NCI-H1436 treated with DMSO at 0.1 percent for 48 hours (cell line): ENCODE results near the gene LITAFD.
"Not testable (repeated sequence)": the region's sequence is repeated elsewhere in the genome, so short reads cannot be mapped to it uniquely, and the experiment has no call there.

Source experiments
- DNase-seq: peaks from one replicate; lab custom pipeline; 2025; lab: John Stamatoyannopoulos, UW

The LITAFD gene

DNA sequence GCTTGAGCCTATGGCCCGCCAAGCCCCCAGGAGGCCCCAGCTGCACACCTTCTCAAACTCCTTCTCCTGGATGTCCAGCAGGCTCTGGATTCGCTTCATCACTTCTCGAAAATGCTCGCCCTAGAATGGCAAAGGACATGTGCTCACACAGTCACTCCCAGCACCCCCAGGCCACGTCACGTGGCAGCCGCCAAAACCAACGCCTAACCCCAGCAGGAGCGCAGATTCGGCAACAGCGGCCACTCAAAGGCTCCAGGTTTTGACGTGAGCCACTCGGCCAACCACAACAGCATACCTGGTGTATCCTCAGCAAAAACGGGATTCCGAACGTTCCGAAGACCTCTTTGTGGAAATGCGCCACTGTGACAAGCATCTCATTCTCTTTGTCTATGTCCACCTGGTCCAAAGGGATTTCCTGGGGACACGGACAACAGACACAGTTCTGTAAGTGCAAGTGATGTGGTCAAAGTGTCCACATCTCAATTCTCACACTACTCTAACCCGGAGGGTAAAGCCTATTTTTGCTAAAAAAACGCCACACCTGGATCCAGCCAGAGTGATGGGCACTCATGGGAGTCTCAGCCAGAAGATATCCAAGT lies 12.7 kb downstream of the LITAFD start:
- DNase-seq = no peak

DNA sequence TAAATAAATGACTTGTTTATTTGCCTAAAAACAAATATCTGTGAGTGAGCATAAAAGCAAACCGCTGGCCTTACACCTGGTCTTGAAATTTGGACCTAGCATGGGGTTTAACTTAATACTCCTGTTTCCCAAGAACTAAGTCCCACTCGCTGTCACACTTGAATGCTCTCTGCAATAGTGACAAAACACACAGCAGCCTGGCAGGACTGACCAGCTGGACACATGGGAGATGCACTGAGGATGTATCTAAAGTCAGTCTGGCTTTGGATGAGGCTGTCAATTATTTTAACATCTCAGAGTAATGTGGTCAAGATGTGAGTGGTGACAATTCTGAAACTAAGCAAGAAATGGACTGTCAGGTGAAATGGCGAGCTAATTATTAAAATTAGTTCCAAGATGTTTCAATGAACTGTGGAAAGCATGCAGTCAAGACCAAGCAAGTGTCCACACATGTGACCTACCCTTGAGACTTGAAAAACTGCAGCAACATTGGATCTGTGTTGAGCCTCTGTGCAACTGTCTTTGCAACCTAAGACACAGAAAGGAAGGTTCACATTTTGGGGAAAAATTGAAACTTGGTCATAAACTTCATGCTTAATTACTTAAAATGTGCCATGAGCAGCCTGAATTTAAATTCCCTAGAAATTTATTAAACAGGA lies 16.6 kb downstream of the LITAFD start:
- no peak for DNase-seq

DNA sequence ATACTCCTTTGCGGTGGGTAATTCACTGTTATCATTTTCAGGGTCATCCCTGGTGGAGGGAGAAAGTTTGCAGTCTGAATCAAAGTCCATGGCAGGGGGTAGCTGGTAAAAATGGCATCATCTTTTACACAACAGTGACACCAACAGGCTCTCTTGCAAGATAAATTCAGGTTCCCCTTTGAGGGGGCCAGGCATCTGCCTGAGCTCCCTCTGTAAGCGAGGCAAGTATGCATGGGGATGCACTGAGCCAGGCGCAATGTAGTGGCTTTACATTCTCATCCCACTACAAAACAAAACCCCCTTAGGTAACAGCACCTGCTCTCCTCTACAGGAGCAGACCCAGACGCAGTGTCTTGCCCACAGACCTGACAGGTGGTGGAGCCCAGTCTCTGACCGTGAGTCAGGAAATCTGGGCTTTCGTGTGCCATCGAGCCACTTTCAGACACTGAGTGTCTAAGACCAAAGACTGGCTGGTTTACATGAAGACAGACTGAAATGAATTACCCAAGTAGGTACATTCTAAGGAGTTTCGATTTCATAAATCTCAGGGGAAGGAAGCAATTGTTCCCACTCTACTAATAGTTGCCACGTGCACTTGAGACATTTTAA lies 17.7 kb downstream of the LITAFD start:
- no peak for DNase-seq

DNA sequence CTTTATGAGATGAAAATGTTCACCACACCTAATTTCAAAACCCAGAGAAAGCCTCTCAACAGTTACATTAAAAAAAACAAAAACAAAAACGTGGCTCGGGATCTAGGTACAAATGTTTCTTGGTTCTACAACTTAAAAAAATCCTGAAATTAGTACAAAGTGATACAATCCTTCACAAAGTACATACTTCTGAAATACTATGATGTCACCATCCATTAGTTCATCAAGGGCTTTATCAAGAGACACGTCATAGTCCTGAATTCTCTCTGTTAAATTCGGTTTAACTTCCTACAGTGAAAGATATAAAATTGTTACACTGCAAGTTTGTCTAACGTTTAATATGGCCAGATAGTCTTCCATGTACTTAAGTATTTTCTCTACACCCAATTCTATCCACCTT lies 18.2 kb downstream of the LITAFD start:
- DNase-seq = no peak

DNA sequence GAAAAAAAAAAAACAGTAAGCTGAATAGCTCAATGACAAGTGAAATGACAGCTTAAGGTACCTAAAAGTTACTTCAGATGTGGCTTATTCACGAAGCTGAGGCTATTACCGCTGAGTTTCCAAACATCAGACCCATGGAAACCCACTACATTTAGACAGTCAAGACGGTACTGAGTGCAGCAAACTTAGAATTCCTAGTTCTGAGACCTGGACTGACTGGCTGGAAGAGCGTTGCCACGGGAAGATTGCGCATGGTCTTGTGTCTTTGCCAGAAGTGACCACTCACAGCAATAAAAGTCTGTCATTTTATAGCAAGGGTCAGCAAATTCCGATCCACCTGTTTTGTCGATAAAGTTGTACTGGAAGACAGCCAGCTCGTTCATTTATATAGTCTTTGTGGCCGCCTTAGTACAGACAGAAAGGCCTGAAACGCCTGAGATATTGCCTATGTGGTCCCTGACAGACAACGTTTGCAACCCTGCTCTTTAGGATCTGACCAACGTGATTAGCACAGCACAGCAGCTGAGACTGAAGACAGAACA lies 19.2 kb downstream of the LITAFD start:
- no peak for DNase-seq

DNA sequence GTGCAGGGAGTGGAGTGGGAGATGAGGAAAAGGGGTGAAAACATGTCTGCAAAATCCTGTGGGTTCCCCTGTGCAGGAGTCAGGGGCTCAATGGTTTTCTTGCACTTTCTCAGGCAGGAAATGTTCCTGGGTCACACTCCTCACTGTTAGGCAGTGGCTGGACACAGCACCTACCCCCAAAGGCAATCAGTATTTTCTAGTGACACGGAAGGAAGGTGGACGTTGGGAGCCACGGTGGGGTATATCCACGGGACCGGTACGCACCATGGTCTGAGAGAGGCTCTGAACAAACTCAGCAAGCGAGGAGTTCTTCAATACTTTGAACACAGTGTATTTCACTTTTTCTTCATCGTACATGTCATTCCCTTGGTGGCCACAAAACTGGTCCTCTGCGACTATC lies 20.9 kb downstream of the LITAFD start:
- no peak for DNase-seq

DNA sequence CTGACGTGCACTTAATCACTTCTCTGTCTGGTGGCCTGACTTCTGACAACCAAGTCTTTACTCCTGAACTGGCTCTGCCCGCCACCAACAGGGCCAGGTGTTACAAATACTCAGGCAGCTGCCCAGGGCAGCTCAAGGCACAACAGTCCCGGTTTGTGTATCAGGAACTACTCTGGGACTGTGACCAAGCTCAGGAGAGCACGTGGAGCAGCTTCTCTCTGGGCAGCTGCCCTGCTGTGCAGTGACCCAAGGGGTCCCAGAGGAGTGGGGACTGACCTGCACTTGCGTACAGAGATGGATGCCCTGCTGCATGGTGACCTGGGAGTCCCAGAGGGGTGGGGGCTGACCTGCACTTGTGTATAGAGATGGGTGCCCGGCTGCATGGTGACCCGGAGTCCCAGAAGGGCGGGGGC lies 21.9 kb downstream of the LITAFD start:
- no peak for DNase-seq

DNA sequence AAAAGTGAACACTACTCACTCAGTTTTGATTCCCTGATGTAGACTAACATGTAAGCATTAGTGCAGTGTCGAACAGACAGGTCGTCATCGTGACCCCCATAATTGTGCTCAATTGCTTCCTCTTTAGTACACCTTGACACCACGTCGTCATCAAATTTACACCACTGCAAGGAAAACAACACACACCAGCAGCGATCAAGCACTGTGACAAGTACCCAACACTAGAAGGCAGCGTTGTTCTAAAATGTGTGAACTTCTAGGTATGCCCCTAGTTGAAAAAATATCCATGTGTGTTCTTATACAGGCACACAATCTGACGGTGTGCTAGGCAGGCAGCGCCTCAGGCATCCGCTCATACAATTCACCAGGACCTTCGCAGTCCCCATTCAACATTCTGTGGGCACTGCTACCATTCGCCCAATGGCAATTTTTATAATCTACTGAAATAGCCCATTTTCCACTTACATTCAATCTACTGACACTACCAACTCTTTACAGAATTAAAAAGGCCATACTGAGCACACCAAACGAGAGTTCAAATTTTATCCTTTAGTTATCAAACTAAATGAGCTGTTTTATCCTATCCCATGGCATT lies 23.1 kb downstream of the LITAFD start:
- DNase-seq = no peak

DNA sequence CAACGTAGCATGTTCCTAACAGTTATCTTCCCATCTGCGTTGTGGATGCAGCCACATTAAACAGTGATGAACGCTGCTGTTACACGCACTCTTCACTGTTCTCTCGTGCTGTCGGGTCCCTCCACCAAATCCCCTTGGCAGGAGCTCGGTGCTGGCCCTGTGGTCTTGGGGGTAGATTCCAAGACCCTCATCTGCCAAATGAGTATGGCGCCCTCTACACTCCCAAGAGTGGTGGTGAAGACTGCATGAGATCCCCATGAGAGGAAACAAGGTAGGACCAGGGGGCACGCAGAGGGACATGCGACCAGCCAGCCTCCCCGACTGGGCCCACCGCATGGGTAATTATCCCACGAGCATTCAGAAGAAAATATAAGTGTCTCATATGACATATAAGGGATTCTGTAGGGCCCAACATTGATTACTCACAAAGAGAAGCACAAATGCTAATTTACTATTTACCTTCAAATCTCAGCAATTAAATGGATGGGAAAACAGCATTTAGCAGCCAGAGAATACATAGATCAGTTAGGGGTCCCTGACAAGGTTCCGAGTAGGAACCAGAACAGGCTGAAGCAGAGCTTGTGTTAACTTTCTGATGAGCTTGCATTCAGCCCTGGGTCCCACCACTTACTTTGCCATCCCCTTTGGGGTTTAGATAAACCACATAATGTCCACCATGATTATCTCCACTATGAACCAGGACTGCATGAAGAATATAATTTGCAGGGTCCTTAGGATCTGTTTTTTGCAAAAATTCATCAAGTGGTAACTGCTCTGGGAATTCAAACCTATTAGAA lies 23.8 kb downstream of the LITAFD start:
- no peak for DNase-seq

DNA sequence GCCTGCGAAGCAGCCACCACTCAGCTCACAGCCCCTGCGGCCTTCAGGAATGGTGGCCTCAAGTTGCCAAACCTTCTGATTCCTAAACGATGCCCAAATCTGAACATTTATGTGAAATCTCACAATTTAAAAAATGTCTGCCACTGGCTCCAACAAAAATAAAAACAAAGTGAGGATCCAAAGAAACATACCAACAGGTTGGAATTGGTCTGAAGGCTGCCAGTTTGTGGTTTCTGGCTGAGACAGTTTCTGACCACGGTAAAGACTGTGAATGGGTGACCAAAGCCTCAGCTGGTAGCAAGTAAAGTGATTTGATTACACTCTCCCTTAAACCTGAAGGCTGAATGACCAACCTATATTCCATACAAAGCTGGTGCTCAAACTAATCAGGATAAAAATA lies 24.9 kb downstream of the LITAFD start:
- no peak for DNase-seq

DNA sequence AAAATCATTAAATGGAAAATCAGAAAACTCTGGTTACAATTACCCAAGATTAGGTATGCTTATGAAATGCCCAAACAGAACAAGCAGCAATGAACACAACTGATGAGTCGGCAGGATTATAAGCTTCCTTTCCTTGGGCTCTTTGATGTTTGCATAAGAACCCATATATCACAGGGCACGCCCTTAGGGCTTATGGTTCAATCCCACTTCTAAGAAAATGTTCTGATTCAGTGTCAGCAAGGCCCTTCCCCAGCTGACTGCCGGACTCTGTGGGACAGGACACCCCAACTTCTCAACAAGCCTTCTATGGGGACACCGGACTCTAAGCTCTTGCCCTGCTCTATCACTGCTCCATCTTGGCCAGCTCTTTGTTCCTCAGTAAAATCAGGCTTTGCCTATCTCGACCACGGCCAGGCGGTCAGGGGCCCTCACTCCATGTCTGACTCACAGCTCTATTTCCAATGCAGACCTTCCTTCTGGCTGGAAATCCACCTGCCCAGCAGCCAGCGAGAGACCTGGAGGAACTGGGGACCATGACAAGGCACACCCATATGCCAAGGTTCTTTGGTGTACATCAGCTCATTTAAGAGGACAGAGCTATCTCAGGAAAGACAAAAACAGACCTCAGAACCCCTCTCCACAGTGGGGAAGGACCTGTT lies 26.8 kb downstream of the LITAFD start:
- no peak for DNase-seq

DNA sequence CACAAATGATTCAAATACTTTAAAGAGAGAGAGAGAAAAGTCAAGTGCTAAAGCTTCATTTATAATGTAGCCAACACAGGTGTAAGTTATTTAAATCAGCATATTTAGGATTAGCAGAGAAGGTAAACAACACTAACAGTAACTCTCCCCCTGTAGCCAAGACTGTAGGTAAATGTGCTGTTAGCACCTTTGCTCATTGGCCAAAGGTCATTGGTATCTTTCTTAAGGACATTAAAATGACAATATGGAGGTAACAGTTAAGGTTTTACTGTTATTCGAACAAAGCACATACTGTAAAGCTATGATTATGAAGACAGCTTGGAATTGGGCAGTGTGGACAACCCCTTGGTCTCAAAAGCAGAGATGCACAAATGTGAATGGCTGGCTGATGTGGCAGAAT lies 28.7 kb downstream of the LITAFD start:
- no peak for DNase-seq

DNA sequence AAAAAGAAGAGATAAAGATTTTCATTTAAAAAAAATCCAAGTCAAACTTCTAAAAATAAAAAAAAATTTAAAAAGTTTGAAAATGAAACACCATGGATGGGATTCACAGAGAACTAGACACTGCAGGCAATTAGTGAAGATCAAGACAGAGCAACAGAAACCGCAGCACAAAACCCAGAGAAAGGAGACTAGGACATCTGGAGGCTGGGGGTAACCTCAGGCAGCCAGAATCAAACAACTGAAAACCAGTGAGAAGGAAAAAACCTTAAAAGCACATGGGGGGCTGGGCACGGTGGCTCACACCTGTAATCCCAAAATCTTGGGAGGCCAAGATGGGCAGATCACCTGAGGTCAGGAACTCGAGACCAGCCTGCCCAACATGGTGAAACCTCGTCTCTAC lies 30.6 kb downstream of the LITAFD start:
- DNase-seq = no peak

DNA sequence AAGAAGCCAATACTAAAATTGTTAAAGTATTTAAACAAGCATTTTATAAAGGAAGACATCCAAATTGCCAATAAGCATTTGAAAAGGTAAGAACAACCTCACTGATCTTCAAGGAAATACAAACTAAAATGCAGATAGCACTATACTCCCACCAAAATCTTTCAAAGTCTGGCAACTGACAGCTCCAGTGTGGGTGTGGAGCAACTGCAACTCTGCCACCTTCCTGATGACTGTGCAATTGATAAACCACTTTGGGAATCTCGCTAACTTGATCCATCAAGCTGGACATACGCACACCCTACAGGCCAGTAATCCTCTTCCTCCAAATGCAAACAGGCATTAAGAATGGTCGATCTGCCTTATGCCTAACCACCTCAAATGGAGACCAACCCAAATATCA lies 31.9 kb downstream of the LITAFD start:
- no peak for DNase-seq

DNA sequence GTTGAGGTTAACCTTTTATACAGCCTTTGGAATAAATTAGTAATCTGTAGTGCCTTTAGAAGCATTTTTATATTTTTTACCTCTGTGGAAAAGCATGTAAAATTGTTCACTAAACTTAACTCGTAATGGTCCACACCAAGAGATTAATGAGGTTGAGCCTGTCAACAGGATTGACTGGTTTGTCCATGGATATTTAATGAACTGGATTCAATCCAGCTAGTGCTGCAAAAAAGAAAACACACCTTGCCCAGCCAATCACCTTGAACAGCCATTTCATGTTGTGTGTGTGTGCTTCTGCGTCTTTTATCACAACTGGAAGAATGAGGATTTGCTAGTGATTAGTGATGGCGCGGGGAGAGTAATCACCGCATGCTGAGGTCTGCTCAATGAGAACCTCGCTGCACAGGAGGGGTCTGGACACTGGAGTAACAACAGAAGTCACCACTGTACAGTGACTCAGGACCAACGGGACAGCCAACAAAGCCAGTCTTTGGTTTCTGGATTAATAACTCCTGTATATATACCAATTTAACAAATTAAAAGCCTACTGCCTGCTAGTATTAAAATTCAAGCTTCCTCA lies 33.7 kb downstream of the LITAFD start:
- DNase-seq = no peak

DNA sequence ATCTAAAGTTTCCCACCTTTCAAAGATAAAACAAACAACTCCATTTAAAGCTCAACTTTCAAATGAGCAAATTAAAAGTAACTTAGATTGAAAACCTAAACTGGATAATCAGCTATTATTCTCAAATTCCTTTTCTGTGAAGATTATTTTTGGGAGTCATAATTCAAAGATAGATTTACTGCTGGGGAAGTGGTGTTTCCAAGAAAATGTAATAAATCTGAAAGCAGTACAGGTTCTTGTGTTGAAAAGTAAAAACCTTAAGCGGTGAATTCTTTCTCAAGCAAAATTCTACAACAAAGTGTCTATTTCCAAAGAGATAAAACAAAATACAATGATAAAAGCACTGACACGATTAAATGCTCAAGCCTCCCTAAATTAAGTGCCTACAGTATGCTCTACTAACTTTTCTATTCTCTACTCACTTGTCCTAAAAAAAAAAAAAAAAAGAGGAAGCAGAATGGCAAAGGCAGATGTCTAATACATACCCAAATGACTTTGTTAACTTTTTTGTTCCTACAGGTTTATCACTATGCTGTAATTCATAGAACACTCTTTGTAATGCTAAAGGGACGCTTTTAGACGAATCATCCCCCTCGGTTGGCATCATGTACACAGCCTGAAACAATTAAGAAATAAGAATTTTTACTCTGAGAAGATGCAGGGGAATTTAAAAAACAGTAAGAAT lies 34.5 kb downstream of the LITAFD start:
- DNase-seq = no peak

DNA sequence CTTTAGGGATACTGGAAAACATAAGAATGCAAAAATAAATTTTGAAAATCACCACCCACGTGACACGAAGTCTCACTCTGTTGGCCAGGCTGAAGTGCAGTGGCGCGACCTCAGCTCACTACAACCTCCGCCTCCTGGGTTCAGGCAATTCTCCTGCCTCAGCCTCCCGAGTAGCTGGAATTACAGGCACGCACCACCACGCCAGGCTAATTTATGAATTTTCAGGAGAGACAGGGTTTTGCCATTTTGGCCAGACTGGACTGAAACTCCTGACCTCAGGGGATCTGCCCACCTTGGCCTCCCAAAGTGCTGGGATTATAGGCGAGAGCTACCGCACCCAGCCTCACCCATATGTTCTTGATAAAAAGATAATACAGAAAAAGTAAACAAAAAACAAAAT lies 35.2 kb downstream of the LITAFD start:
- not testable (repeated sequence) for DNase-seq

DNA sequence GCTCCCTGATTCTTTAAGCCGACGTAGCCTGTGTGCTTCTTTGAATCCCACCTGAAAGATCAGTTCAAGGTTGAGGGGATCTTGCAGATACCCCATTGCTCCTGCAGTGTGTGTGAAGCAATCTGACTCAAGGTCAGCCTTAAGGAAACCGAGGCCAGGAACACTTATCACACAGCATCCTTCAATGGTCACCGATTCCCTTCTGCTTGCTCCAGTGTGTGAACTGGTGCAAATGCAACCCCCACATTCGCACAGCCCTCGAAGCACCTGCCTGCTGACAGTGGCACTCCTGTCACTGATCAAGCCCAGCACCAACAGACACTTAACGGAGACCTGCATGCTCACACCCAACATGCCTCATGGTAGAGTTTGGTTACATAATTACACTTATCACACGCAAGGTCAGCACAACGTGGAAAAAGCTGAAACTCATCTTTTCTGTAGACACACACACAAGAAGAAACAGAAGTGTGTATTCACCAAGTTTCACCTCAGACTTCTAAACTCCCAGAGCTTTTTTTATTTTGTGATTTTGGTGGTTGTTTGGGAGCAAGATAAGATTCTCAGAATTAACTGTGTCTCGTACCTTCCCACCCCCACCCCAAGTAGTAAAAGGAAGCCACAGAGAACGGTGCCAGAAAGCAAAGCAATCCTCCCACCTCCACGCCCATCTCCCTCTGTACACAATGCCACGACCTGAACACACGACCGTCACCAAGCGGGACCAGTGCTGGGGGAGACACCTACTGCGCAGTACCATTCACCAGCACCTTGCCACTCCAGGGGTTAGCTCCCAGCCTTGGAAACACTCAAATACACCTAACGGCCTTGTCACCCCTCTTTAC lies 37.2 kb downstream of the LITAFD start:
- DNase-seq = no peak

DNA sequence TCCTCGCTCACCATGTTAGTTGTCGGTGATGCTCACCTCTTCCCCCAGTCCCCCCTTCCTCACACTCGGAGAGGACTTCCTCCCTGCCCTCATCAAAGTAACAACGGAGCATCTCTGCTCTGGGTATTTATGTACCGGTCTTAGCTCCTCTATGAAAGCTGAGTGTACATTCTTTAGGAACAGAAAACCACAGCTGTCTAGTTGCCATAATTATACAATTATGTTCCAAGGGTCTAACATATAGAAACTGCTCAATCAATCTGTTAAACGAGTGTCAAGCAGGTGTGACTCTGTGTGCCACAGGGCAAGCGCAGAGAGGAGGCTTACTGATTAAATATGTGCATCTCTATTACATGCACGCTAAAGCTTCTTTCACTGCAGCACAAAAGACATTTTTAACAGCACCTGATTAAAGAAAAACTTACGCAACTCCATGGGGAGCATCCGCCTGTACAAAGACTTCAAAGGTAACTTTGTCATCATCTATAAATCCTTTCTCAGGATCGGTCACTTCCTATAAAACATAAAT lies 37.8 kb downstream of the LITAFD start:
- DNase-seq = no peak
